ENCODE measurements around the gene ADGRL2. TPM values are rescaled to one million over a fixed set of nuclear protein-coding genes. Genes with fewer than 3 reads are reported as not detected.

ADGRL2 gene
- total RNA-seq, 4 donors from 2014 or later, result 24.4 to 57.1 (median 45.4) TPM

- DNase-seq (ENCODE audit: low spot score in 2 of 2), result no peak
- TF ChIP-seq CTCF (IDR thresholded peaks at IDR 0.05), result no peak
- TF ChIP-seq POLR2A (IDR thresholded peaks at IDR 0.05), result no peak
- 42 to 50% methylated on average over 1 of the region's 1 CpG for WGBS, 2 donors
- H3K4me3 ChIP-seq (ENCODE audit: low read depth, poor library complexity, severe bottlenecking), result no peak overlapping the region
- intact Hi-C loops (cut with DNase I; ENCODE audit: low total_unique reads), result no loop called here
Measured at GRCh38 chr1:81999364-81999763, 198.6 kb downstream of the ADGRL2 start.

GRCh38 chr1:82000221-82000620 is 199.5 kb downstream of the ADGRL2 start:
- DNase-seq (ENCODE audit: low spot score in 2 of 2), result no peak
- intact Hi-C loops (cut with DNase I; ENCODE audit: low total_unique reads), result no loop called here
- H3K4me3 ChIP-seq (ENCODE audit: low read depth, poor library complexity, severe bottlenecking), result no peak overlapping the region
- TF ChIP-seq CTCF (IDR thresholded peaks at IDR 0.05) (no peak), POLR2A (IDR thresholded peaks at IDR 0.05) (no peak)
- 90 to 93% methylated on average over 2 of the region's 2 CpGs for WGBS, 2 donors

GRCh38 chr1:82001345-82001744 is 200.6 kb downstream of the ADGRL2 start:
- 79 to 87% methylated on average over 4 of the region's 4 CpGs for WGBS, 2 donors
- DNase-seq (ENCODE audit: low spot score in 2 of 2), result no peak
- intact Hi-C loops (cut with DNase I; ENCODE audit: low total_unique reads), result no loop called here
- H3K4me3 ChIP-seq (ENCODE audit: low read depth, poor library complexity, severe bottlenecking), result no peak overlapping the region
- TF ChIP-seq CTCF (IDR thresholded peaks at IDR 0.05) (no peak), POLR2A (IDR thresholded peaks at IDR 0.05) (no peak)

GRCh38 chr1:82007804-82008203 is 207.1 kb downstream of the ADGRL2 start:
- H3K4me3 ChIP-seq (ENCODE audit: low read depth, poor library complexity, severe bottlenecking), result no peak overlapping the region
- DNase-seq (ENCODE audit: low spot score in 2 of 2), result no peak
- intact Hi-C loops (cut with DNase I; ENCODE audit: low total_unique reads), result no loop called here
- no peak for TF ChIP-seq POLR2A (IDR thresholded peaks at IDR 0.05)
- TF ChIP-seq CTCF (IDR thresholded peaks at IDR 0.05), result no peak

GRCh38 chr1:82013702-82014101 is 213.0 kb downstream of the ADGRL2 start:
- TF ChIP-seq POLR2A (IDR thresholded peaks at IDR 0.05), result no peak
- no peak for TF ChIP-seq CTCF (IDR thresholded peaks at IDR 0.05)
- H3K4me3 ChIP-seq (ENCODE audit: low read depth, poor library complexity, severe bottlenecking), result no peak overlapping the region
- intact Hi-C loops (cut with DNase I; ENCODE audit: low total_unique reads), result no loop called here
- DNase-seq (ENCODE audit: low spot score in 2 of 2), result no peak

- intact Hi-C loops (cut with DNase I; ENCODE audit: low total_unique reads), result no loop called here
- no peak for TF ChIP-seq POLR2A (IDR thresholded peaks at IDR 0.05)
- TF ChIP-seq CTCF (IDR thresholded peaks at IDR 0.05), result no peak
Measured at GRCh38 chr1:82015444-82015843, 214.7 kb downstream of the ADGRL2 start.

More at GRCh38 chr1:82015444-82015843, 214.7 kb downstream of the ADGRL2 start:
- 90 to 96% methylated on average over 6 of the region's 6 CpGs for WGBS, 2 donors
- no peak overlapping the region for H3K4me3 ChIP-seq (ENCODE audit: low read depth, poor library complexity, severe bottlenecking)
- DNase-seq (ENCODE audit: low spot score in 2 of 2), result no peak

All from lower leg skin (tissue), 4 donors.